Panc1 (cell line): Measurements from ENCODE around the gene JAKMIP3. TPM values are rescaled to one million over a fixed set of nuclear protein-coding genes. Genes with fewer than 3 reads are reported as not detected.

ENCODE experiments used
- ATAC-seq: fragments of 200-7000 bp; cut with Tn5 transposase; 2 replicates; pipeline ENCODE4 v1.9.1; 2020; ENCODE audit warnings: mild to moderate bottlenecking, moderate library complexity
- BruUV-seq: library from RNA; stranded (reverse); fragments of 400-500 nt; replicated peaks from 2 replicates; lab custom pipeline; 2021; lab: Mats Ljungman, UMichigan
- CTCF ChIA-PET: fragments of 300-600 bp; sonication (Branson Sonifier 250); formaldehyde crosslinking; loops from one replicate; lab custom pipeline; 2022; ENCODE audit warnings: antibody characterized with exemption; lab: Charles Lee
- POLR2A ChIA-PET: fragments of 300-600 bp; sonication (Branson Sonifier 250); formaldehyde crosslinking; loops from one replicate; lab custom pipeline; 2022; ENCODE audit warnings: antibody characterized with exemption; lab: Charles Lee
- DNase-seq: peaks from one replicate; pipeline ENCODE4 v3.0.0-alpha.2; 2010; ENCODE audit warnings: low read depth, low spot score
- H3K27ac ChIP-seq: 2 replicates; pipeline ENCODE4 v1.5.1; 2011; ENCODE audit warnings: mild to moderate bottlenecking, low read length, inconsistent platforms
- H3K27me3 ChIP-seq: fragments of 200-500 bp; sonication (Bioruptor generic); 2 replicates; pipeline ENCODE4 v1.6.0; 2014; ENCODE audit warnings: low read length, inconsistent platforms; ENCODE audit not compliant: control insufficient read depth, insufficient read depth
- H3K36me3 ChIP-seq: fragments of 200-500 bp; sonication (Bioruptor generic); 2 replicates; pipeline ENCODE4 v1.5.1; 2014; ENCODE audit warnings: inconsistent platforms, mild to moderate bottlenecking, low read length, moderate library complexity; ENCODE audit not compliant: control insufficient read depth, insufficient read depth
- H3K4me1 ChIP-seq: 2 replicates; pipeline ENCODE4 v1.5.1; 2011; ENCODE audit warnings: inconsistent platforms, mild to moderate bottlenecking, low read length, moderate library complexity; ENCODE audit not compliant: control insufficient read depth, insufficient read depth
- H3K4me3 ChIP-seq, 2 experiments: 2 replicates each; pipeline ENCODE4 v1.5.1; 2011 to 2012; ENCODE audit warnings: low read depth in 2 of 2, low read length in 2 of 2, mild to moderate bottlenecking in 2 of 2, inconsistent platforms in 1 of 2, moderate library complexity in 1 of 2
- H3K9me3 ChIP-seq: fragments of 200-500 bp; sonication (Bioruptor generic); 2 replicates; pipeline ENCODE4 v1.5.1; 2014; ENCODE audit warnings: low read depth, mild to moderate bottlenecking, inconsistent platforms, low read length, moderate library complexity; ENCODE audit not compliant: control insufficient read depth, insufficient read depth
- CTCF ChIP-seq: fragments of 450-650 bp; IDR thresholded peaks from 2 replicates; pipeline ENCODE4 v1.5.1; 2017; ENCODE audit warnings: mild to moderate bottlenecking
- POLR2AphosphoS5 ChIP-seq: IDR thresholded peaks from 2 replicates; pipeline ENCODE4 v1.6.1; 2012; ENCODE audit warnings: mild to moderate bottlenecking, low read depth, low read length, moderate library complexity
- REST ChIP-seq, 2 experiments: IDR thresholded peaks; 2 replicates each; pipeline ENCODE4 v1.6.1; 2011 to 2012; ENCODE audit warnings: low read depth in 2 of 2, control low read depth in 1 of 2, low read length in 1 of 2, mild to moderate bottlenecking in 1 of 2, moderate library complexity in 1 of 2; ENCODE audit not compliant: insufficient read depth in 1 of 2
- SIN3A ChIP-seq: IDR thresholded peaks from 2 replicates; pipeline ENCODE4 v1.6.1; 2012; ENCODE audit warnings: low read depth, mild to moderate bottlenecking, low read length, moderate library complexity, borderline replicate concordance; ENCODE audit not compliant: insufficient read depth
- TCF7L2 ChIP-seq: IDR thresholded peaks from 2 replicates; pipeline ENCODE4 v1.6.1; 2011; ENCODE audit warnings: mild to moderate bottlenecking, low read depth, low read length, inconsistent platforms
- in situ Hi-C: cut with HindIII; loops from 2 replicates; pipeline ENCODE4 v1.10.0; 2016; ENCODE audit warnings: low sequenced_read_pairs, low pct_unique_long_range_greater_than_20kb
- intact Hi-C: fragments of 100-400 bp; cut with micrococcal nuclease; formaldehyde crosslinking; loops from one replicate; pipeline ENCODE4 v1.10.0; 2022; ENCODE audit not compliant: unreplicated experiment
- total RNA-seq: library from RNA; stranded (reverse); gene quantifications from one replicate; pipeline ENCODE4 v1.2.1, GENCODE V29; 2021; ENCODE audit not compliant: unreplicated experiment

The JAKMIP3 gene
- total RNA-seq, 1 experiment from 2014 or later = 1.5 TPM

GRCh38 chr10:132058793-132059759 is 6.7 kb upstream of the JAKMIP3 start:
- CTCF ChIA-PET = no interaction called here
- POLR2A ChIA-PET = interaction anchor here (0.6 kb wide), 1 partner anchor 36 kb away, joined by 4 read pairs; no protein-coding TSS in a partner anchor
- H3K4me3 ChIP-seq = no peak overlapping the region
- ATAC-seq (no peak), DNase-seq (no peak)
- no peaks in the 10 kb centered on the region for H3K36me3 ChIP-seq
- H3K9me3 ChIP-seq = no peaks in the 10 kb centered on the region
- in situ Hi-C loops (no loop called here), intact Hi-C loops (no loop called here)
- BruUV-seq = no TSS peak
- H3K27ac ChIP-seq = no peak overlapping the region
- no peaks in the 10 kb centered on the region for H3K4me1 ChIP-seq
- H3K27me3 ChIP-seq = peaks cover 5% of the 10 kb centered on the region; the same call in 1 of the 2 replicates
- TF ChIP-seq TCF7L2 (no peak), SIN3A (no peak), CTCF (no peak), POLR2AphosphoS5 (no peak), REST (IDR thresholded peaks at IDR 0.05; ENCODE audit: insufficient read depth in 1 of 2, low read depth in 2 of 2, low read length in 1 of 2) (no peak)

GRCh38 chr10:132059760-132060508 is 5.8 kb upstream of the JAKMIP3 start:
- Histone ChIP-seq H3K27ac (no peak overlapping the region), H3K4me3 (no peak overlapping the region), H3K36me3 (no peaks in the 10 kb centered on the region), H3K9me3 (no peaks in the 10 kb centered on the region), H3K4me1 (no peaks in the 10 kb centered on the region; the same call in 1 of the 2 replicates), H3K27me3 (peaks cover 5% of the 10 kb centered on the region; the same call in 1 of the 2 replicates)
- no peak for TF ChIP-seq SIN3A
- TF ChIP-seq CTCF = no peak
- no peak for TF ChIP-seq TCF7L2
- no TSS peak for BruUV-seq
- ATAC-seq (no peak), DNase-seq (no peak)
- intact Hi-C loops = no loop called here
- ChIA-PET CTCF (no interaction called here), POLR2A (interaction anchor here (0.6 kb wide), 1 partner anchor 37 kb away, joined by 4 read pairs; no protein-coding TSS in a partner anchor)
- in situ Hi-C loops = no loop called here
